HEK293T (cell line): ENCODE data around the gene THSD7B.

Experiments
- ARNT ChIP-seq: fragments of 450-650 bp; IDR thresholded peaks from 2 replicates; pipeline ENCODE4 v1.6.1; 2017; ENCODE audit warnings: mild to moderate bottlenecking
- BHLHE40 ChIP-seq: fragments of 450-650 bp; IDR thresholded peaks from 2 replicates; pipeline ENCODE4 v1.6.1; 2016; ENCODE audit warnings: mild to moderate bottlenecking, moderate library complexity, borderline replicate concordance
- FOXA1 ChIP-seq: fragments of 450-650 bp; IDR thresholded peaks from 2 replicates; pipeline ENCODE4 v1.6.1; 2016; ENCODE audit warnings: mild to moderate bottlenecking
- FOXM1 ChIP-seq: fragments of 450-650 bp; IDR thresholded peaks from 2 replicates; pipeline ENCODE4 v1.6.1; 2017; ENCODE audit warnings: mild to moderate bottlenecking, borderline replicate concordance
- L3MBTL2 ChIP-seq: fragments of 450-650 bp; conservative IDR thresholded peaks from 2 replicates; pipeline ENCODE4 v1.6.1; 2016; ENCODE audit warnings: mild to moderate bottlenecking
- LEF1 ChIP-seq: fragments of 450-650 bp; IDR thresholded peaks from 2 replicates; pipeline ENCODE4 v1.6.1; 2017; ENCODE audit warnings: mild to moderate bottlenecking, borderline replicate concordance
- PKNOX1 ChIP-seq: fragments of 450-650 bp; IDR thresholded peaks from 2 replicates; pipeline ENCODE4 v1.6.1; 2016
- SP1 ChIP-seq: fragments of 450-650 bp; IDR thresholded peaks from 2 replicates; pipeline ENCODE4 v1.6.1; 2017
- TARDBP ChIP-seq: fragments of 450-650 bp; IDR thresholded peaks from 2 replicates; pipeline ENCODE4 v1.6.1; 2016

DNA sequence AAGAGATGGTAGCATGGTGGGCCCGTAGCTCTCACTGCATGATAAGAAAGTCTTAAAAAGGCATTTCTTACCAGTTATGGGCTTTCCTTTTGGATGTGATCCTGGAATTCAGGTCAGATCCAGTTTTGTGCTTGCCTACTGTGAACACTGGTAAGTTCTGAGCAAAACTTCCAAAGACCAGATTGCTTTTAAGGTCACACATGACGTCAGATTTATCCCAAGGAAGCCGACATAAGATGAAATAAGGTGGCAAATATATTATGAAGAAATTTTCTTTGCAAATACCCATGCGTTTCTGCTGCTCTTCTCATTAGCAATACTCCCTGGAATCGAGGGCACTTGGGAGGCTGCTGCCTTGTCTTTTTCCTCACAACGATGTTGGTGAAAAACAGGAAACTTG lies 782.5 kb downstream of the THSD7B start:
- no peak for TF ChIP-seq BHLHE40
- TF ChIP-seq L3MBTL2 = no peak
- TF ChIP-seq FOXM1 = no peak
- TF ChIP-seq SP1 = no peak
- no peak for TF ChIP-seq ARNT
- TF ChIP-seq FOXA1 = no peak
- TF ChIP-seq TARDBP = no peak
- TF ChIP-seq LEF1 = no peak
- no peak for TF ChIP-seq PKNOX1
